Gastroesophageal sphincter (tissue), 3 donors: ENCODE data around the gene C6orf132.

Experiments used
- CTCF ChIP-seq, 4 experiments: fragments of 200-600 bp in 2 of 4; fragments of 450-650 bp in 2 of 4; sonication (generic) in 1 of 4; IDR thresholded peaks; one replicate each; pipeline ENCODE4 v1.5.1; 2017 to 2019; ENCODE audit warnings: antibody characterized with exemption in 4 of 4, mild to moderate bottlenecking in 2 of 4, moderate library complexity in 2 of 4
- POLR2A ChIP-seq, 2 donors: fragments of 450-650 bp; IDR thresholded peaks; one replicate each; pipeline ENCODE4 v1.6.1; 2017; ENCODE audit warnings: antibody characterized with exemption in 2 of 2, mild to moderate bottlenecking in 2 of 2, moderate library complexity in 1 of 2
- POLR2AphosphoS5 ChIP-seq: sonication (generic); formaldehyde crosslinking; IDR thresholded peaks from one replicate; pipeline ENCODE4 v1.6.1; 2017; ENCODE audit warnings: antibody characterized with exemption

DNA sequence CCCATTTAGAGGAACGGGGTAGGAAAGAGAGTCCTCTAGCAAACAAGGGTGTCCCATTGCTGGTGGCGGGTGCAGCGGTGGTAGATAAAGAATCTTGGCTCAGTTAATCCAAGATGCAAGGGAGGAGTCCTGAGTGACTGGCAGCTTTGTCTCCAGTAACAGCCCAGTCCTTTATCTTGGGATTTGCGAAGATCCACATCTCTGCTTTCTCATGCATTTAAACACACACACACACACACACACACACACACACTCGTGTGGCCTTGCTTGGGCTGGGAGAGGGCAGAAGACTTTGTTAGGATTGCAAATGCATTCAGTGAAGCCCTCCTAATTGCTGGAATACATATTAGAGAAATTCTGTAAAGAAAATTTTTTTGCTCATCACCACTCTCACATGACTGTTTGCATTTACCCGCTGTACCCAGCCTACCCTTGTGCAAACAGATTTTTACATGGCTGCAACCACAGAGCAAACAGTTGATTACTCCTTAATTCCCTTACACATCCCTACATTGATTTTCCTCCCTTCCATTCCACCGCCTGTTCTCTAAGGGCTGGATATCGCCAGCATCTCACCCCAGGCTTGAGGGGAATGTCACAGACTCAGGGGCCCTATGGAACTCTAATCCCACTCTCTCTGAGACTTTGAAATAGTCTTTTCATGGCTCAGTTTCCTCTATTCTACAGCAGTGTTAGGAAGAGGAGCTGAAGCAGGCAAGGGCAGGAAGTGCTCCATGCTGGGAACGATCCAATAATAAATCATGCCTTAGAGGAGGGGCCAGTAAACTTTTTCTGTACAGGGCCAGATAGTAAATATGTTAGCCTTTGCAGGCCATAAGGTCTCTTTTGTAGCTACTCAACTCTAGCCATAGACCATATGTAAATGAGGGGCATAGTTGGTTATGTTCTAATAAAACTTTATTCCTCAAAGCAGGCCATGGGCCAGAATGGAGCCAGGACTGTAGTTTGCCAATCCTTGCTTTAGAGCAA, 3.5 kb downstream of the C6orf132 start:
- TF ChIP-seq CTCF (IDR thresholded peaks at IDR 0.05) (no peak), POLR2AphosphoS5 (no peak), POLR2A (IDR thresholded peaks at IDR 0.05) (no peak)
